ENCODE data around the gene AGRN. TPM values are rescaled to one million over a fixed set of nuclear protein-coding genes. Genes with fewer than 3 reads are reported as not detected.
A peak's percentile ranks its signal among the peaks of the same experiment; 100 is the strongest.
"Not testable (repeated sequence)": the region's sequence is repeated elsewhere in the genome, so short reads cannot be mapped to it uniquely, and the experiment has no call there.

Gene AGRN
- polyA plus RNA-seq, 1 experiment: 41.2 TPM

- Histone ChIP-seq H3K36me3 (ENCODE audit: control insufficient read depth, insufficient read depth, low read length) (no peaks in the 10 kb centered on the region), H3K27me3 (ENCODE audit: control insufficient read depth, insufficient read depth, low read length) (no peaks in the 10 kb centered on the region; the same call in 1 of the 2 replicates), H3K4me3 (ENCODE audit: low read depth, low read length) (no peak overlapping the region)
- POLR2A ChIA-PET: no interaction called here
- CTCF ChIA-PET: interaction anchor here (0.7 to 1.4 kb wide), 2 partner anchors 11 to 90 kb away, joined by 4 to 7 read pairs; no protein-coding TSS in a partner anchor
- no peak for DNase-seq (ENCODE audit: low read depth)
- TF ChIP-seq, protein P1, sequence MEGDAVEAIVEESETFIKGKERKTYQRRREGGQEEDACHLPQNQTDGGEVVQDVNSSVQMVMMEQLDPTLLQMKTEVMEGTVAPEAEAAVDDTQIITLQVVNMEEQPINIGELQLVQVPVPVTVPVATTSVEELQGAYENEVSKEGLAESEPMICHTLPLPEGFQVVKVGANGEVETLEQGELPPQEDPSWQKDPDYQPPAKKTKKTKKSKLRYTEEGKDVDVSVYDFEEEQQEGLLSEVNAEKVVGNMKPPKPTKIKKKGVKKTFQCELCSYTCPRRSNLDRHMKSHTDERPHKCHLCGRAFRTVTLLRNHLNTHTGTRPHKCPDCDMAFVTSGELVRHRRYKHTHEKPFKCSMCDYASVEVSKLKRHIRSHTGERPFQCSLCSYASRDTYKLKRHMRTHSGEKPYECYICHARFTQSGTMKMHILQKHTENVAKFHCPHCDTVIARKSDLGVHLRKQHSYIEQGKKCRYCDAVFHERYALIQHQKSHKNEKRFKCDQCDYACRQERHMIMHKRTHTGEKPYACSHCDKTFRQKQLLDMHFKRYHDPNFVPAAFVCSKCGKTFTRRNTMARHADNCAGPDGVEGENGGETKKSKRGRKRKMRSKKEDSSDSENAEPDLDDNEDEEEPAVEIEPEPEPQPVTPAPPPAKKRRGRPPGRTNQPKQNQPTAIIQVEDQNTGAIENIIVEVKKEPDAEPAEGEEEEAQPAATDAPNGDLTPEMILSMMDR (IDR thresholded peaks at IDR 0.05; ENCODE audit: insufficient read depth, low read depth, low read length): no peak
These were observed 54.8 kb downstream of the AGRN start for GRCh38 chr1:1074631-1075147.

DNA sequence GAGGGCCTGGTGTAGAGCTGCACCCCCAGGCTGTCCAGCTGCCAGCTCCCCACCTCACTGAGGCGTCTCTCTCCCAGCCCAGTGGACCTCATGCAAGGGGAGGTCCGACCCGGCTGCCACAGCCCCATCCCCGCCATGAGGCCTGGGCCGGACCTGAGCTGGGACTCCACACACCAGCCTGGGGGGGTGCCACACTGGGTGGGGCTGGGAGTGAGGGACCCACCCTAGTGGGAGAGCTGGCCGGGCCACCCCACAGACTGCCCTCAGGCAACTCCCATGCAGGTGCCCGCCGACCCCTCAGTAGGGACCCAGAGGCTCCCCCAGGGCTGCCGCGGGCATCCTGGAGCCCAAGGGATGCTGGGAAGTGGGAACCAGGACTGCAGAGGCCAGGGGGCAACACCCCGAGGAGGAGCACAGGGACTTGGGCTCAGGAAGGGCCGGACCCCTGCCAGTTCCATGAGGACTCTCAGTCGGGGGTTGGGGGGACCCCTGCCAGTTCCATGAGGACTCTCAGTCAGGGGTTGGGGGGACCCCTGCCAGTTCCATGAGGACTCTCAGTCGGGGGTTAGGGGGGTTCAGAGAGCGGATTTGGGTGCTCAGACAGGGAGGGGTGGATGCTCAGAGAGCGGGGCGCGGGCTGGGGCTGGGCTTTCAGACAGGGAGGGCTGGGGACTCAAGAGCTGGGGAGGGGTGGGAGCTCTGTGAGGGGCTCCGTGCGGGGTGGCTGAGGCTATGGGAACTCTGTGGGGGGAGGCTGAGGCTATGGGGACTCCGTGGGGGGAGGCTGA lies 55.4 kb downstream of the AGRN start:
- Histone ChIP-seq H3K27me3 (ENCODE audit: control insufficient read depth, insufficient read depth, low read length) (no peaks in the 10 kb centered on the region; the same call in 1 of the 2 replicates), H3K4me3 (ENCODE audit: low read depth, low read length) (no peak overlapping the region), H3K36me3 (ENCODE audit: control insufficient read depth, insufficient read depth, low read length) (no peaks in the 10 kb centered on the region)
- ChIA-PET POLR2A (no interaction called here), CTCF (interaction anchor here (0.7 to 1.4 kb wide), 2 partner anchors 11 to 91 kb away, joined by 4 to 7 read pairs; no protein-coding TSS in a partner anchor)
- DNase-seq (ENCODE audit: low read depth): no peak
- TF ChIP-seq, protein P1 (IDR thresholded peaks at IDR 0.05; ENCODE audit: insufficient read depth, low read depth, low read length): no peak

- H3K27me3 ChIP-seq (ENCODE audit: control insufficient read depth, insufficient read depth, low read length); H3K36me3 ChIP-seq (ENCODE audit: control insufficient read depth, insufficient read depth, low read length); H3K4me3 ChIP-seq (ENCODE audit: low read depth, low read length); POLR2A ChIA-PET; DNase-seq (ENCODE audit: low read depth); CTCF ChIA-PET: not testable (repeated sequence)
These were observed 57.5 kb downstream of the AGRN start for GRCh38 chr1:1077396-1077795.

DNA sequence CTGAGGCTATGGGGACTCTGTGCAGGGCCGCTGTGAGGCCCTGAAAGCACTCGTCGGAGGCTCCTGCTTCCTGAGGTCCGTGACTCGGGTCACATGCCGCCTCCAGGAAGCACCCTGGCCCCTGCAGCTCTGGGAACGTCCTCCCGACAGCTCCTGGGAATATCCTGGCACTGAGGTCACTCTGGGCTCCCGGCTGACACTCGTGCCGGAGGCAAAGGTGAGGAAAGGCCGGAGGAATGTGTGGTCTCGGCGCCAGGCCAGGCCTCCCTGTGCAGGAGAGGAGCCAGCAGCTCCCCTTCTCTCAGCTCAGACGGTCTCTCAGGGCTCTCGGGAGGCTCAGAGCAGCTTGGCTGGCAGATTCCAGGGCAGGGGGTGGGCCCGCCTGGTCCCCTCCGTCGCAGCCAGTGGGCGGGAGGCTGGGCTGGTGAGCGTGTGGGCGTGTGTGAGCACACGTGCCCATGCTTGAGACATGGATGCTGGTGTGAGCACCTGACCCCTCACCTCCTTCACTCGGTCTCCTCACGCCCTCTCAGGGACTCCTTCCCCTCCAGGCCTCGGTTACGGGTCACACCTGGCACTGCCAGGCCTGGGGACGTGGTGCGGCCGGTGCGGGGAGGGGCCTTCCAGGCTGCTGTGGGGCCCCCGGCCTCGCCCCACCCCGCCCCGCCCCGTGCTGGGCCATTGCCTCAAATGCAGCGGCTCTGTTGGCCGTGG lies 59.6 kb downstream of the AGRN start:
- ChIA-PET POLR2A (no interaction called here), CTCF (interaction anchor here (0.5 to 1.7 kb wide), 5 partner anchors 14 to 242 kb away, joined by 3 to 6 read pairs (median 3); no protein-coding TSS in a partner anchor)
- DNase-seq (ENCODE audit: low read depth): peak; percentile 77
- no peaks in the 10 kb centered on the region; the same call in 1 of the 2 replicates for H3K27me3 ChIP-seq (ENCODE audit: control insufficient read depth, insufficient read depth, low read length)
- H3K36me3 ChIP-seq (ENCODE audit: control insufficient read depth, insufficient read depth, low read length): peaks cover 2% of the 10 kb centered on the region; the same call in 1 of the 2 replicates
- TF ChIP-seq, protein P1 (IDR thresholded peaks at IDR 0.05; ENCODE audit: insufficient read depth, low read depth, low read length): no peak
- H3K4me3 ChIP-seq (ENCODE audit: low read depth, low read length): no peak overlapping the region

GRCh38 chr1:1080122-1080757 lies 60.3 kb downstream of the AGRN start:
- H3K36me3 ChIP-seq (ENCODE audit: control insufficient read depth, insufficient read depth, low read length): peaks cover 2% of the 10 kb centered on the region; the same call in 1 of the 2 replicates
- TF ChIP-seq, protein P1 (IDR thresholded peaks at IDR 0.05; ENCODE audit: insufficient read depth, low read depth, low read length): no peak
- H3K4me3 ChIP-seq (ENCODE audit: low read depth, low read length): no peak overlapping the region
- ChIA-PET POLR2A (no interaction called here), CTCF (interaction anchor here (1.2 to 1.7 kb wide), 3 partner anchors 14 to 78 kb away, joined by 3 to 6 read pairs (median 3); no protein-coding TSS in a partner anchor)
- no peaks in the 10 kb centered on the region for H3K27me3 ChIP-seq (ENCODE audit: control insufficient read depth, insufficient read depth, low read length)
- DNase-seq (ENCODE audit: low read depth): peak; percentile 17
